OCI-LY1 (cell line): ENCODE measurements around the gene UMAD1.

ENCODE experiments used
- CTCF ChIP-seq: fragments of 200-600 bp; sonication (generic), shearing (Covaris generic); IDR thresholded peaks from 2 replicates; pipeline ENCODE4 v1.5.1; 2017; ENCODE audit warnings: mild to moderate bottlenecking, antibody characterized with exemption, low read length, moderate library complexity, mixed read lengths
- EZH2 ChIP-seq: fragments of 200-600 bp; sonication (generic), shearing (Covaris generic); IDR thresholded peaks from 2 replicates; pipeline ENCODE4 v1.8.0; 2017; ENCODE audit warnings: borderline replicate concordance, mixed run types, mild to moderate bottlenecking, antibody characterized with exemption, low read length, moderate library complexity, mixed read lengths

GRCh38 chr7:7688956-7689355 lies 48.4 kb downstream of the UMAD1 start:
- TF ChIP-seq CTCF: no peak
- no peak for TF ChIP-seq EZH2
